GM18868 (cell line): ENCODE measurements around the gene NCOA1.
A peak's percentile ranks its signal among the peaks of the same experiment; 100 is the strongest.

Experiments
- ATAC-seq: cut with Tn5 transposase; IDR thresholded peaks from one replicate; pipeline ENCODE4 v1.9.1; 2021; ENCODE audit warnings: mild to moderate bottlenecking, moderate library complexity; ENCODE audit not compliant: unreplicated experiment

NCOA1 gene

DNA sequence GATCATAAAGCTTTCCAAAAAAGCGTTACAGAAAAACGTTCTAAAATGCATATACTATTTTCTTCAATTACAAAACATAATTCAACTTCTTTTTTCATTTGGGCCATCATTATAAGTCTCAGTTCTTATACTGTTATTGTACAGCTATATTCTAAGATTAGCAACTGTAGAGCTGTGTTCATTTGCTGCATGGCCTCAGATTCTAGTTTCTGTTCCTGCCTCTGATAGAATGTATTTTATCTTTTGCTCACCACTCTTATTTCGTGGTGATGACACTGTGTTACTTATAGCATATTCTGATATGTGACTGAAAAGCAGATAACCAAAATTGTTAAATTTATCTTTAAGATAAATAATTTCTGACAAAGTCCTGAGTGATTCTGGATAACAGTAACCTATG, 234.9 kb downstream of the NCOA1 start:
- peak; percentile 52 for ATAC-seq

DNA sequence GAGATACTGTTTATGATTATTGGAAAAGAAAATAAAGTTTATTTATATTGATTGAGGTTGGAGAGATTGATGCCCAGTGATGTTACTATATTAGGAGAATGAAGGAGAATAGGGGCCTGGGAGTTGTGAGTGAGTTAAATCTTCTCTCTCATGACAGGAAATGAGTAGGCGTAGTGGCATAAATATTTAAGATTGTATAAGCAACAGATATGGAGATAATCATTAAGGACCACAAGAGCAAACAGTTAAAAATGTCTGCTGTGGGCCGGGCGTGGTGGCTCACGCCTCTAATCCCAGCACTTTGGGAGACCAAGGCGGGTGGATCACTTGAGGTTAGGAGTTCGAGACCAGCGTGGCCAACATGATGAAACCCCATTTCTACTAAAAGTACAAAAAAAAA, 239.4 kb downstream of the NCOA1 start:
- no peak for ATAC-seq

DNA sequence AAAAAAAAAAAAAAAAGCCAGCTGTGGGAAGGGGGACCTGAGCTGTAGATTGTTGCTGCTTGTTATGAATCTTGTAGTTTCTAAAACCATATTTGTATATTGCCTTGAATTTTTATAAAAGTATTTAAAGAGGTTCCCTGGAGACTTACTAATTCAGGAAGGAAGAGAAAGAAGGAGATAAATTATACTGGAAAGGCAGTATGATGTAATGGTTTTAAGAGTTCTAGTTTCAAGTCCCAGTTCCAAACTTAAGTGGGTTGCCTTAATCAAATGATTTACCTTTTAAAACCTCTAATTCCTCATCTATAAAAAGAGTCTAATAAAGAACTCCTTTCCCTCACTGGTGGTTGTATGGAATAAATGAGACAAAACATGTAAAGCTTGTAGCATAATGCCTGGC, 240.0 kb downstream of the NCOA1 start:
- ATAC-seq: no peak

DNA sequence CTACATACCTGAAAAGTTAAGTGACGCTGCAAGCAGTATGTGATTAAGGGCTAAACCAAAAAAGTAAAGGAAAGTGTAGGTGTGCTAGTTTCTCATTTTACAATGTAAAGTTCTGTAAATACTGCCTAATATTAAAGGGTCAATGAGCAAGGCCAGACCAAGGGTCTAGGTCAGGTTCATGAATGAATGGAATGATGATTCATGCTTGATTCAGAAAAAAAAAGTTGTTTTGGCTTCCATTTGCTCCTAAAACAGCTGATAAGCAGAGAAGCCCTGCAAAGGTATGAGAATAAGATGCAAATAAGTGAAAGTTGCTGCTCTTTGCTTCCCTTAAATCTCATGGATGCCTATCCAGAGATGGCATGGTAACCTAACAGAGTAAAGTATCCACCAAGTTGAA, 240.9 kb downstream of the NCOA1 start:
- no peak for ATAC-seq

DNA sequence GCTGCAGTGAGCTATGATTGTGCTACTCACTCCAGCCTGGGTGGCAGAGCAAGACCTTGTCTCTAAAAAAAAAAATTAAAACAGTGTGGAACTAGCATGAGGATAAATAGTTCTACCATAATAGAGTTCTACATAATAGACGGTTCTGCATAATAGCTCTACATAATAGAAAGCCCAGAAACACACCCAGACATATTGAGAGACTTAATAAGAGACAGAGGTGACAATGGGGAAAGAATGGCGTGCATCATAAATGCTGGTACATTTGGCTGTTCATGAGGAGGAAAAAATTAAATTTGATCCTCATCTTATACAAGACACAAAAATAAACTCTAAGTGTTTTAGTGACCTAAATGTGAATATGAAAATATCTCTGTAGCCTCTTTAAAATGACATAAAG, 243.7 kb downstream of the NCOA1 start:
- ATAC-seq: no peak

DNA sequence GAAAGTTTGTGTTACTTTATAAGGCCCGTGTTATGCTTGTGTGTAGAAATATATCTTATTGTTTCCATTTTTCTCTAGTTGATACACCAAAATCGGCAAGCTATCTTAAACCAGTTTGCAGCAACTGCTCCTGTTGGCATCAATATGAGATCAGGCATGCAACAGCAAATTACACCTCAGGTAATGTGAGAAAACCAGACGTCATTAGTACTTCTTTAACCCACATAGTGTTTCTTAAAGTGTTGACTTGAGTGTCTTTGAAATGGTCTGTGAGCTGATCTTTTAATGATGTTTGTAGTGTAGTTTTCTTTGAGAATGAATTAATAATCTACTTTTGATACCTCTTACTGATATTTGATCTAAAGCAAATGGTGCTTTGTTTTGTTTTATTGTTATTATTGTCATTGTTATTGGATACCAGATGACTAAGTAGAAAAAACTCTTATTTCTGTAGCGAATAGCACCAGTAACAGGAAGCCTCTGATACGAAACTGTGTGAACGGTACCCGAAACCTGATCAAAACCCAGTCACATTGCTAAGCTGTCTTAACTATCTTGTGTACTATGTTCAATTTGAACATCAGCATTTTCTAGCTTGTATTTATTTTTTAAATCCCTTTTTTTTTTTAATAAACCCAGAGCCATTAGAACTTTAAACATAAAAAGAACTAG, 248.4 kb downstream of the NCOA1 start:
- no peak for ATAC-seq

DNA sequence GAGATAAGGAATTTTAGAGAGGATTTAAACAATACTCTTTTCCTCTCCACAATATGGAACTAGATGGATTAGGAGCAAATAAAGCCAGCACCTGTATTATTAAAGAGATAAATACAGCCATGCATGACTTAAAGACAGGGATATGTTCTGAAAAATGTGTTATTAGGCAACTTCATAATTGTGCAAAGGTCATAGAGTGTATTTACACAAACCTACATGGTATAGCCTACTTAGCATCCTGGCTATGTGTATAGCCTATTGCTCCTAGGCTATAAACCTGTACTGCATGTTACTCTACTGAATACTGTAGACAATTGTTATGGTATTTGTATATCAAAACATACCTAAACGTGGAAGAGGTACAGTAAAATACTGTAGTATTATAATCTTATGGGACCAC, 249.1 kb downstream of the NCOA1 start:
- ATAC-seq: no peak

DNA sequence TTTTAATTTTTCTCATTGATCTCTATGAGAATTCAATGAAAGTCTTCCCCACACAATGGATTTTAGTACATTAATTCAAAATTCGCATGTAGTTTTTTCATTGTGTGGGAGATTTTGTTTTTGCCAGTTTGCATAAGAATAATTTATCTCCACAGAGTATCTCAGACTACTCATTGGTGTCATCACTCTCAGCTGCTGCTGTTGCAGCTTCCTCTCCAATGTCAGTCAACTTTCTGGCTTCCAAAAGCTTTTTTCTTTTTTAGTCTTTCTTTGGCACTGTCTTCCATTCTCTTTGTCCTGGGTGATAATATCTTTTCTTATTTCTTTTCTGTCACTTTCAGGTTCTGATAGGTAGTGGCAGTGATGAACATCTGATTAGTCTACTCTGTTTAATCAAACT, 251.7 kb downstream of the NCOA1 start:
- ATAC-seq: no peak

DNA sequence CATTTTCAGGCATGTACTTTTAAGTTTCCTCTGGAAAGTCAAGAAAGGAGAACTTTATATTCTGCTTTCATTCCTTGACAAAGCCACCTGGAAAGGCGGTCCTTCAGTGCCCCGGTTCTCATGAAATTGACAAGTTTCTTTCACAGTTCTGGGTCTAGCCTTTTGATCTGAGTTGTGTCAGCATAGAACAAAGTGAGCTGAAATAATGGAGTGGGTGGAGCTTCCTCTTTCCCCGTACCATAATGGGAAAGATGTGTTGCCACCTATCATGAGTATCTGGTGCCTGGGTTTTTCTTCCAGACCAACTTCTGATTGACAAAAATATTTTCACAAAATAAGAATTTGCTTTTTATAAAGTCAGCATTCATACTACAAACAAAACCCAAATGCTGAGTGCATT, 252.9 kb downstream of the NCOA1 start:
- no peak for ATAC-seq

DNA sequence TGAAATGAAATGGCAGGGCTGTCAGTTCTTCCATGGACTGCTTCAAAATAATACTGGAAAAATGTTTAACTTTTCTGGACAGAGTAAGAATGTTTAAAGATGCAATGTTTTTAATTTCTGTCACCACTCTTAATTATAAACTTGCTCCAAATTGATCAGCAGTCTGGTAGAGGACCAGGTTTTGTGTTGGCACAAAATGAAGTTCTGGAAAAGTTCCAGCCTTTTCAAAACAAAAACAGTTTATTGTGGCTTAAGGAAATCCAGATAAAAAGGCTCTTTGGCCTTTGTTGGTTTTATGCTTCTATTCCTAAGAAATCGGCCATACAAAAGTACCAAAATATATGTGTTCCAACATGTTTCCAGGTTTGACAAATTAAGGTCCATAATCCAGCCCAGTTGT, 253.3 kb downstream of the NCOA1 start:
- no peak for ATAC-seq

DNA sequence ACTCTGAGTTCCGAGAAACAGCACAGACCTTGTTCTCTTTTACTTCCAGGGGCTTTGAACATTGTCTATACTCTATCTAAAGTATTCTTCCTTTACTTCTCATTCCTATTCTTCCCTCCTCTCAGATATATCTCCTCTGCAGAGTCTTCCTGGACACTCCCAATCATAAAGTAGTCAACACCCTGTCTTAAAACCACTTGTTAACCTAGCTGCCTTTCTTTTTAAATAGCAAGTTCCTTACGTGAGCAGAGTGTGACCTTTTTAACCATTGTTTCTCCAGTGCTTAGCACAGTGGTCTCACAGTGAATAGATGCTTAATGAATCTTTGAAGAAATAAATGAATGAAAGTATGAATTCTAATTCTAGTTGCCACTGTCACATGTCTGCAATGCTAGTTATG, 254.8 kb downstream of the NCOA1 start:
- no peak for ATAC-seq

DNA sequence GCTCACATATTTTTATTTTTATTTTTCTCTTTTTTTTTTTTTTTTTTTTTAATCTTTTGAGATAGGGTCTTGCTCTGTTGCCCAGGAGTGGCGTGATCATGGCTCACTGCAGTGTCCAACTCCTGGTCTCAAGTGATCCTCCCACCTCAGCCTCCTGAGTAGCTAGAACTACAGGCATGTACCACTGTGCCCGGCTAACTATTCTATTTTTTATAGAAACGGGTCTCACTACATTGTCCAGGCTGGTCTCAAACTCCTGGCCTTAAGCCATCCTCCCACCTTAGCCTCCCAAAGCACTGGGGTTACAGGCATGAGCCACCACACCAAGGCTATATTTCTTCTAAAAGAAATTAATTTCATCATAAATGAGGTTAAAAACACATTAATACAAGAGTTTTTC, 256.2 kb downstream of the NCOA1 start:
- no peak for ATAC-seq

DNA sequence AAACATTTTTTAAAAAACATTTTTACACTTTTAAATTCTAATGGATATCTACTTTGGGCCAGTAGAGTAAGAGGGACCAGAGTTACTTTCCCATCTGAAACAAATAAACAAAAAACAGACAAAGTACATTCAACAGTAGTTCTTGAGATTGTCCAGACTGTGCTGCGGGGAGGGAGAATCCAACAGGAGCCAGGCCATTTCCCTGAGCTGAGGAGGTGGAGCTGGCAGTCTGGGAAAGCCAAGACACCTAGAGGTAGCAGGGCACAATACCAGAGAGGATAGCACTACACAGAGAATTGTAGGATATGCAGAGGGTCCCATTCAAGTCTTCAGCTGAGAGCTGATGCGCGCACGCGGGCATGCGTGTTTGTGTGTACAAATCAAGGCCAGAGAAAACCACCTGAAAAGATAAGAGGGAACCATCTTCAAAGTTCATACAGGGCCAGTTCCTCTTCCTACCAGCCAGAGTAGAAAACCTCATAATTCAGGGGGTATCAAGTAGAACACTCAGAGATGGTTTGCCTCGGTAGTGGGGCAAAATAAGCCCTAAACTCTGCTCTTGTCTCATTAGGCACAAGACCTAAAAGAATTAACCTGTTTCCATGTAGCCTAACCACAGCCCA, 258.1 kb downstream of the NCOA1 start:
- ATAC-seq: no peak

DNA sequence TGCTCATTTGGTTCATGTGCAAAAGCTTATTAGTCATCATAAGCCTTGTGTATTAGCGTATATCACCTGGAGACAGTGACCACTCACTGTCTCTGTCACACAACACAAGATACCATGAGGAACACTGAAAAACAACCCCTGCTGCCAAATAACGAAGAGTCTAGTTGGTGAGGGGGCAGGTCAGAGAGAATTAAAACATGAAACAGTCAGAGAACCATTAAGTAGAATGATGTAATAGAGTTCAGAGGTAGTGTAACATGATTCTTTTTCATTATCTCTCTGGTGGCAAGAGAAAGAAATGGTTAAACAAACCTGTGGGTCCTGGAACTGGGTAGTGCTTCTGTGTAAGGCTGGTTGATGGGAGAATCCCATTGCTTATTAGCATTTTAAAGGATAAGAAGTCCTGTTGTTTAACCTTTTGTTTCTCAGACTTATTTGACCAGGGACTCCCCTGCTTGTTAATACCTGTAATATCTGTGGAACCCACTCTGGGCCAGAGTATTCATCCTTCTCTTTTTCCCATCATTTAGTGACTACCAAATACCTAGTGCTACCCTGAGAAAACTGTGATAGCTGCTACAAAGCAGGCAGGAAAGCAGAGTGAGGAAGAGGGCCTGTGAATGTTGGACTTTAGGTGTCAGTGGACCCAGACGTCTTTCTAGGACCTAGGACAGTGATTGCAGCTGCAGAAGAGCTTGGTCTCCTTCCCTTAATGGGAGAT, 264.1 kb downstream of the NCOA1 start:
- ATAC-seq: no peak

DNA sequence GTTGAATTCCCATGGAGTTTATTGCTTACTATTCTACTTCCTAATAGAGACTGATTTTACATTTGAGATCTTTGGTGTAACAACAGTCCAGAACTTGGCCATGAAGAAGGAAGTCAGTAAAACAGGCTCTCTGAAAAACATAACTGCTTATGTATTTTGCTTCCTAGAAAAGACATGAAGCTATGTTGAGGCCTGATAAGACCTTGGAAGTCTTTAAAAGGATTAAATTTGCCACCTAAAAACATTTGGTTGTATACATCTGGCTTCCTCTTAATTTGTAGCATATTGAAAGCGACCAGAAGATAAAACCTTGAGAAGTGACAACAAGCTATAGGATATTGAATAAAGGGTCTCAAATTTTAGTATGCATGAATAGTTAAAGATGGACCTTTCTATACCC, 265.7 kb downstream of the NCOA1 start:
- no peak for ATAC-seq

DNA sequence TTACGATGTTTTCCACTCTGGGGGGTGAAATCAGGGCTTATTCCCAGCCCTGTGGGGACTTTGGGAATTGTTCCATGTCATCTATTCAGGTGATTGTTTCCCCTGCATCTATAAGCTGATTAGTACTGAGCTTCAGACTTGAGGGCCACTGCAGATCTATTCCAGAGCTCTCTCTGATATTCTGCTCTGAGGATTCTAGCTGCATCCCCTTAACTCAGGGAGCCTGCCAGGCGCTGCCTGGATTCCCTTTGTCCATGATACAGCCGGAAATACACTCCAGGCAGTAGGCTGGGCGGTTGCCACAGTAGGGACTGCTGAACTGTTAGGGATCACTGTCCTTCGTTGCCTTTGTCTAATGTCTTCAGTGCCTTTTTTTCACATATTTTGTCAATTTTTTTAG, 270.8 kb downstream of the NCOA1 start:
- ATAC-seq: no peak

DNA sequence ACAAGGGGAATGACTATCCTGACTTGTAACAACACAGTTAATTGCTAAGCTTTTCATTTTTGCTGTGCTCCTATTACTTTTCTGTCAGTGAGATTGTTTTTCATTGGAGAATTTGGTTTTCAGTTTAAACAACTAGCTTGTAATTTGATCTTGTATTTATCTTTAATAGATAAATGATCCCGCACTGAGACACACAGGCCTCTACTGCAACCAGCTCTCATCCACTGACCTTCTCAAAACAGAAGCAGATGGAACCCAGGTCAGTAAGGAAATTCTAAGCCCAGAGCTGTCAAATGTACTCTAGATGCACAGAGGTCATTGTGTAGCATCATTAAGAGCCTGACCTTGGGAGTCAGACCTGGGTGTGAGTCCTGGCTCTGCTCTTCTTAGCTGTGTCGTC, 271.5 kb downstream of the NCOA1 start:
- no peak for ATAC-seq

DNA sequence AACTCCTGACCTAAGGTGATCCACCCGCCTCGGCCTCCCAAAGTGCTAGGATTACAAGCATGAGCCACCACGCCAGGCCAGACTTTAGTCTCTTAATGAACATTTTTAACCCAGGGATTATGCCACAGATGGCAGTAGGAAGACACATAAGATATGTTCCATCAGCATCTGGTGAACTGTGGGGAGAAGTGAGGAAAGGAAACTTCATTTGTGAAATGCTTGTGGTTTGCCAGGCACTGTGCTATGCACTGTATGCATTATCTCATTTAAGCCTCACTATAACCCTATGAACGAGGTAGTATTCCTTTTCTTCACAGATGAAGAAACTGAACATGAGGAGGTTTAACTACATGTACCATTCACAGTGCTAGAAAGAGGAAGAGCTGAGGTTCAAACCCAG, 272.8 kb downstream of the NCOA1 start:
- ATAC-seq: no peak

DNA sequence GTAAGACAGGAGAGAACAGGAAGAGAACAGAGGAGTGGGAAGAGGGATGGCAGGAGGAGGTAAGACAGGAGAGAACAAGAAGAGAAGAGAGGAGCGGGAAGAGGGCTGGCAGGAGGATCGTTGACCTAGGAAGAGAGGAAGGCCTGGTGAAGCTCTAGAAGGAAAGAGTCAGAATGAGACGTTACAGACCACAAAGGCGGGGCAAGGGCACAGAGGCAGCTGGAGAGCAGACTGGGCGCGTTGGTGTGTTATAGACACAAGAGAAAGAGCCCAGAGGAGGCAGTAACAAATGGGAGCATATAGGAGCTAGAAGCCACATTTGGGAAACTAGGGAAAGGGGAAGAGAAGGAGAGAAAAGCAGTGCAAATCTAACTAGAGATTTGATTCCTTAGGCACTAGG, 275.6 kb downstream of the NCOA1 start:
- no peak for ATAC-seq

DNA sequence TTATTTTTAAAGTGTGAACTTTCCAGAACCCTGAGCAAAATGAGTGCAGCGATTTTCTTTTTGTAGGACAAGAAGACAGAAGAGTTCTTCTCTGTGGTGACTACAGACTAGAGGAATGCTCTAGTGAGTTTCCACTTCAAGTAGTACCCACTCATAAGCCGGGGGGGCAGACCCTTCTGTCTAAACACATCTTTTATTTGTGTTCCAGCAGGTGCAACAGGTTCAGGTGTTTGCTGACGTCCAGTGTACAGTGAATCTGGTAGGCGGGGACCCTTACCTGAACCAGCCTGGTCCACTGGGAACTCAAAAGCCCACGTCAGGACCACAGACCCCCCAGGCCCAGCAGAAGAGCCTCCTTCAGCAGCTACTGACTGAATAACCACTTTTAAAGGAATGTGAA, 277.0 kb downstream of the NCOA1 start:
- ATAC-seq: no peak

DNA sequence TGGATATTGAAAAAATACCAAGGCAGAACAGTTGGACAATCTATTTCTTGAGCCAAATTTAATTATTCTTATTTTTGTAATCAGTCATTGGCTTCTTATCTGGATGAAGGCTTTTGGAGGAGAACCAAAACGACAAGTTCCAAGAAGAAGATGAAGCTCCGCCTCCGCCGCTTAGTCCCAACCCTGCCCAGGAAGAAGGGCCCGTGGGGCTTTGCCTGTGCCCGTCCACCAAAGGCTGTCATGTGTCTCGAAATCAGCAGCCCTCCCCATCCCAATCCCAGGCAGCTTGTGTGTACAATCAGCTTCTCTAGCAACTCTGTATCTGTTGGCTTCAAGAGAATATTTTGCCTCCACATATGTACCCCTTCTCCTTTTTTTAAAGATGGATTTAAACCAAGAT, 277.5 kb downstream of the NCOA1 start:
- ATAC-seq: no peak

DNA sequence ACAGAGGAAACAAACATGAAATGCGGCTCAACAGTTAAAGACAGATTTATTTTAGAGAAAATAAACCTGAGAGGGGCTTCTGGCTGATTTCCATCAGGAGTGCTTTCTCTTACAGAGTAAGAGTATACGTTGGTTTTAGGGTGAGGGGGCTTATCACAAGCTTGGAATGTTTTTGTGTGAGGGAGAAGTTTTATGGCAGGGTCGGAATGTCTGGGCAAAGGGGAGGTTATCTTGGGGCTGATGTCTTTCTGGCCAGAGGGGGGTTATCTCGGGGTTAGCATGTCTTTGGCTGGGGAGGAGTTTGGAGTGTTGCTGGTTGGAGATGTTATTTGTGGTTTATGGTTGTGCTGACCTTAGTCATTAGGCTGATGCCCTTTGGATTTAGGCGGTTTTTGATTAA, 280.0 kb downstream of the NCOA1 start:
- no peak for ATAC-seq
